HepG2 (cell line): ENCODE results near the gene AGO4. TPM values are rescaled to one million over a fixed set of nuclear protein-coding genes. Genes with fewer than 3 reads are reported as not detected.

Experiments used
- ATAC-seq: fragments of 200-7000 bp; cut with Tn5 transposase; 3 replicates; pipeline ENCODE4 v1.9.1; 2020; ENCODE audit warnings: mild to moderate bottlenecking, moderate library complexity
- BruUV-seq: library from RNA; stranded (reverse); fragments of 400-500 nt; replicated peaks from 2 replicates; lab custom pipeline; 2021; lab: Mats Ljungman, UMichigan
- CTCF ChIA-PET: fragments of 300-600 bp; formaldehyde crosslinking; extraction: SDS; loops from one replicate; lab custom pipeline; 2021; ENCODE audit warnings: low total read pairs, inconsistent platforms, low intra/inter-chr PET ratio; lab: Yijun Ruan, JAX
- POLR2A ChIA-PET: fragments of 350-600 bp; sonication (Branson Sonifier 250); formaldehyde crosslinking; loops from one replicate; lab custom pipeline; 2020; ENCODE audit warnings: antibody characterized with exemption, inconsistent platforms; lab: Yijun Ruan, JAX
- DNase-seq: peaks from one replicate; pipeline ENCODE4 v3.0.0-alpha.2; 2015; ENCODE audit warnings: low spot score
- FAIRE-seq: peaks from 3 replicates; lab custom pipeline; 2011; peaks lifted over from hg19 to GRCh38; lab: Jason Lieb, UNC
- H2AFZ ChIP-seq: one replicate; pipeline ENCODE4 v1.6.1; 2011; ENCODE audit warnings: low read length, inconsistent platforms
- H3K27ac ChIP-seq: fragments of 300-600 bp; 3 replicates; pipeline ENCODE4 v1.8.0; 2011; ENCODE audit warnings: mixed run types, mild to moderate bottlenecking, mixed read lengths, low read length, inconsistent platforms; ENCODE audit not compliant: insufficient read depth; ENCODE audit errors: extremely low read length
- H3K27me3 ChIP-seq, 2 experiments: fragments of 200-600 bp in 1 of 2; 2 replicates in 1 of 2; 3 replicates in 1 of 2; pipeline versions ENCODE4 v1.6.0 to v1.8.0; 2011; ENCODE audit warnings: low read length in 2 of 2, mild to moderate bottlenecking in 2 of 2, moderate library complexity in 2 of 2, inconsistent platforms in 1 of 2; ENCODE audit not compliant: insufficient read depth in 2 of 2, control insufficient read depth in 1 of 2
- H3K36me3 ChIP-seq, 2 experiments: fragments of 200-600 bp in 1 of 2; replicated peaks in 1 of 2; 2 replicates in 1 of 2; 3 replicates in 1 of 2; pipeline versions ENCODE4 v1.5.1 to v1.8.0; 2011; ENCODE audit warnings: low read length in 2 of 2, inconsistent platforms in 1 of 2; ENCODE audit not compliant: insufficient read depth in 2 of 2, control insufficient read depth in 1 of 2
- H3K4me1 ChIP-seq: 2 replicates; pipeline ENCODE4 v1.5.1; 2012; ENCODE audit warnings: low read length, inconsistent platforms; ENCODE audit not compliant: insufficient read depth
- H3K4me2 ChIP-seq: 2 replicates; pipeline ENCODE4 v1.6.0; 2011; ENCODE audit warnings: low read depth, low read length, inconsistent platforms
- H3K4me3 ChIP-seq, 3 experiments: fragments of 200-600 bp in 1 of 3; sonication (generic), shearing (Covaris generic) in 1 of 3; replicated peaks in 1 of 3; 2 replicates each; pipeline ENCODE4 v1.5.1; 2011 to 2016; ENCODE audit warnings: low read length in 3 of 3, inconsistent platforms in 2 of 3, low read depth in 2 of 3, mild to moderate bottlenecking in 2 of 3, control low read depth in 1 of 3, mixed read lengths in 1 of 3; ENCODE audit not compliant: insufficient read depth in 1 of 3
- H3K79me2 ChIP-seq: one replicate; pipeline ENCODE4 v1.6.1; 2011; ENCODE audit warnings: low read length, inconsistent platforms; ENCODE audit not compliant: insufficient read depth
- H3K9ac ChIP-seq: 2 replicates; pipeline ENCODE4 v1.6.0; 2011; ENCODE audit warnings: mild to moderate bottlenecking, low read depth, low read length, inconsistent platforms; ENCODE audit not compliant: insufficient read depth
- H3K9me3 ChIP-seq: 2 replicates; pipeline ENCODE4 v1.5.1; 2012; ENCODE audit warnings: mild to moderate bottlenecking, low read length
- H4K20me1 ChIP-seq: 2 replicates; pipeline ENCODE4 v1.6.0; 2011; ENCODE audit warnings: inconsistent platforms, mild to moderate bottlenecking, low read length, moderate library complexity; ENCODE audit not compliant: insufficient read depth
- DZIP1 ChIP-seq: sonication (generic); formaldehyde crosslinking; IDR thresholded peaks from 2 replicates; pipeline ENCODE4 v1.5.0; 2020; ENCODE audit warnings: mild to moderate bottlenecking, missing genetic modification reagents
- HOXA3 ChIP-seq: sonication (generic); formaldehyde crosslinking; IDR thresholded peaks from 2 replicates; pipeline ENCODE4 v1.5.0; 2020; ENCODE audit warnings: missing genetic modification reagents
- MBD4 ChIP-seq: IDR thresholded peaks from 2 replicates; pipeline ENCODE4 v1.6.1; 2012; ENCODE audit warnings: low read length, inconsistent platforms, borderline replicate concordance
- MYC ChIP-seq: sonication (generic); formaldehyde crosslinking; IDR thresholded peaks from 2 replicates; pipeline ENCODE4 v1.9.0; 2021; ENCODE audit warnings: missing genetic modification reagents, borderline replicate concordance
- PATZ1 ChIP-seq: sonication (generic); formaldehyde crosslinking; IDR thresholded peaks from 2 replicates; pipeline ENCODE4 v1.4.0; 2020; ENCODE audit warnings: missing genetic modification reagents
- PHF8 ChIP-seq: sonication (generic); formaldehyde crosslinking; IDR thresholded peaks from 2 replicates; pipeline ENCODE4 v1.5.0; 2020; ENCODE audit warnings: missing genetic modification reagents
- POLR2A ChIP-seq, 2 experiments: IDR thresholded peaks; 2 replicates each; pipeline ENCODE4 v1.6.1; 2011; ENCODE audit warnings: low read depth in 2 of 2, low read length in 2 of 2, mild to moderate bottlenecking in 1 of 2, moderate library complexity in 1 of 2; ENCODE audit not compliant: insufficient read depth in 1 of 2
- SP5 ChIP-seq: IDR thresholded peaks from 2 replicates; pipeline ENCODE4 v1.6.1; 2016; ENCODE audit warnings: low read depth, borderline replicate concordance
- ZBTB44 ChIP-seq: sonication (generic); formaldehyde crosslinking; IDR thresholded peaks from 2 replicates; pipeline ENCODE4 v1.4.0; 2020; ENCODE audit warnings: missing genetic modification reagents
- ZNF251 ChIP-seq: sonication (generic); formaldehyde crosslinking; IDR thresholded peaks from 2 replicates; pipeline ENCODE4 v1.9.0; 2021; ENCODE audit warnings: mild to moderate bottlenecking, missing genetic modification reagents
- ZNF274 ChIP-seq: sonication (generic); formaldehyde crosslinking; IDR thresholded peaks from 2 replicates; pipeline ENCODE4 v1.5.1; 2020; ENCODE audit warnings: mild to moderate bottlenecking, missing genetic modification reagents
- ZNF350 ChIP-seq: sonication (generic); formaldehyde crosslinking; IDR thresholded peaks from 2 replicates; pipeline ENCODE4 v1.4.0; 2020; ENCODE audit warnings: mild to moderate bottlenecking, low read depth, missing genetic modification reagents, borderline replicate concordance
- ZNF550 ChIP-seq: sonication (generic); formaldehyde crosslinking; IDR thresholded peaks from 2 replicates; pipeline ENCODE4 v1.4.0; 2020; ENCODE audit warnings: mild to moderate bottlenecking, missing genetic modification reagents, borderline replicate concordance
- ZNF766 ChIP-seq: sonication (generic); formaldehyde crosslinking; IDR thresholded peaks from 2 replicates; pipeline ENCODE4 v1.5.0; 2020; ENCODE audit warnings: missing genetic modification reagents, borderline replicate concordance
- ZSCAN9 ChIP-seq: IDR thresholded peaks from 2 replicates; pipeline ENCODE4 v1.6.1; 2016; ENCODE audit warnings: borderline replicate concordance
- WGBS: methylation state at CpG from one replicate; pipeline ENCODE4 v1.1.6; 2017; ENCODE audit warnings: low lambda C conversion rate; 5-methylcytosine and 5-hydroxymethylcytosine counted together
- in situ Hi-C: cut with HindIII; loops from 2 replicates; pipeline ENCODE4 v1.10.0; 2017; ENCODE audit warnings: low pct_unique_long_range_greater_than_20kb; ENCODE audit not compliant: extremely low pct_ligation_motif_present
- intact Hi-C: fragments of 100-400 bp; cut with micrococcal nuclease; formaldehyde crosslinking; loops from one replicate; pipeline ENCODE4 v1.10.0; 2022; ENCODE audit not compliant: unreplicated experiment
- polyA plus RNA-seq, 8 experiments: library from polyadenylated mRNA; depleted of rRNA in 3 of 8; stranded (reverse) in 7 of 8; unstranded in 1 of 8; fragments of >200 nt; fragmentation: Illumina TruSeq in 4 of 8; extraction: Trizol in 4 of 8; gene quantifications; 2 replicates each; pipeline versions ENCODE4 v1.2.1 to v1.2.3, GENCODE V29; 2011 to 2016; ENCODE audit warnings: low read depth in 4 of 8, missing spikeins in 1 of 8, mixed read lengths in 1 of 8; ENCODE audit not compliant: insufficient read depth in 1 of 8
- total RNA-seq, 5 experiments: library from RNA; depleted of rRNA; stranded (reverse); fragments of >200 nt; fragmentation: Illumina TruSeq; extraction: Trizol; gene quantifications; 2 replicates each; pipeline ENCODE4 v1.2.3, GENCODE V29; 2016; ENCODE audit warnings: low read depth in 1 of 5

The AGO4 gene
- total and polyA plus RNA-seq, 2 of the 13 experiments (the other 11 are each of a cell fraction or from before 2014, with no cell fraction given), result 6.0 to 13.8 TPM

DNA sequence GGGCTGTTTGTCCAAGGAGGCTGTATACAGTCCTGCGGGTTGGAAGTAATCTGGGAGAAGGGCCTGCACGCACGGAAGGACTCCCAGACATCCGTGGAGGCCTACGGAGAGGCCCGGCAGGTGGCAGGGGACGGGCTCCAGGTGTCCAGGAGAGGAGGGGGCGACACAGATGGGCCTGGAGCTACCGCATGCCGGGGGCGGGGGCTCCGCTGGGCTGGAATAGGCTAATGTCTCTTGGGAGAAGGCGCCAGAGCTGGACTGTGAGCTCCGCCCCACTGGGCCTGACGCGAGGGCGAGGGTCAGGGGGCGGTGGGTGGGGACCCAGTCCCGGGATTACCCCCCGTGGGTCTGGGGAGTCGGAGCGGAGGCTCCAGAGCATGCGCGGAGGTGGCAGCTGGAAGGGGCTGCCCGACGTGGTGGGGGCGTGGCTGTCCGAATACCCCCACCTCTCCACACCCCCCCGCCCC is 75.9 kb downstream of the AGO4 start:
- 0 out of 2 replicates have a peak, but pooled peaks cover 10% of the 10 kb centered on the region for H4K20me1 ChIP-seq
- no TSS peak for BruUV-seq
- ATAC-seq (peak; percentile 64), DNase-seq (peak; percentile 23), FAIRE-seq (no peak)
- H3K4me2 ChIP-seq, result peak overlapping the region; percentile 73
- no peaks in the 10 kb centered on the region; a peak in 1 of 5 replicates for H3K27me3 ChIP-seq
- peaks cover 55% of the 10 kb centered on the region for H3K4me1 ChIP-seq
- H3K4me3 ChIP-seq, result peak overlapping the region; percentile 77 to 99 (median 95)
- ChIA-PET CTCF (no interaction called here), POLR2A (interaction anchor here (1.1 to 1.3 kb wide), 2 partner anchors 8 to 47 kb away, joined by 3 to 5 read pairs; partner anchors contain the start of gene AGO3)
- H2AFZ ChIP-seq, result peak overlapping the region; percentile 42
- intact Hi-C loops (no loop called here), in situ Hi-C loops (no loop called here)
- H3K27ac ChIP-seq, result peak overlapping the region; percentile 59
- peaks cover 11% of the 10 kb centered on the region for H3K79me2 ChIP-seq
- 25% methylated on average over 4 of the region's 29 CpGs for WGBS
- H3K9me3 ChIP-seq, result no peaks in the 10 kb centered on the region
- H3K36me3 ChIP-seq, result peaks cover 2 to 5% of the 10 kb centered on the region in 2 experiments; a peak in 2 of 5 replicates
- peak overlapping the region; percentile 91 for H3K9ac ChIP-seq
- TF ChIP-seq DZIP1, result peak; percentile 58; the same call in 1 of the 2 replicates
- TF ChIP-seq MYC (CRISPR knock-in tag), result 0 out of 2 replicates have a peak, but pooled peaks have one; percentile 10
- peak; percentile 37; the same call in 1 of the 2 replicates for TF ChIP-seq SP5 (CRISPR knock-in tag)
- TF ChIP-seq POLR2A (IDR thresholded peaks at IDR 0.05; ENCODE audit: insufficient read depth in 1 of 2, low read depth in 2 of 2, low read length in 2 of 2), result 0 out of 4 replicates have a peak, but pooled peaks of 1 of the 2 experiments have one; percentile 27
- no peak for TF ChIP-seq MBD4
- TF ChIP-seq ZNF350, result 0 out of 2 replicates have a peak, but pooled peaks have one; percentile 48
- TF ChIP-seq ZNF251 (CRISPR knock-in tag), result peak; percentile 75; the same call in 1 of the 2 replicates
- no peak for TF ChIP-seq ZNF766 (CRISPR knock-in tag)
- no peak for TF ChIP-seq ZSCAN9 (CRISPR knock-in tag)
- 0 out of 2 replicates have a peak, but pooled peaks have one; percentile 10 for TF ChIP-seq ZNF274 (CRISPR knock-in tag)
- peak; percentile 86 for TF ChIP-seq PATZ1 (CRISPR knock-in tag)
- peak; percentile 50 for TF ChIP-seq PHF8 (CRISPR knock-in tag)
- 0 out of 2 replicates have a peak, but pooled peaks have one; percentile 14 for TF ChIP-seq HOXA3 (CRISPR knock-in tag)
- 0 out of 2 replicates have a peak, but pooled peaks have one; percentile 68 for TF ChIP-seq ZNF550 (CRISPR knock-in tag)
- TF ChIP-seq ZBTB44, result no peak
